ENCODE measurements around the gene BCL7B.
A peak's percentile ranks its signal among the peaks of the same experiment; 100 is the strongest.
"Not testable (repeated sequence)": the region's sequence is repeated elsewhere in the genome, so short reads cannot be mapped to it uniquely, and the experiment has no call there.

BCL7B gene

GRCh38 chr7:73532224-73532623 lies 25.3 kb downstream of the BCL7B start:
- DNase-seq = no peak

GRCh38 chr7:73530800-73531199 lies 26.7 kb downstream of the BCL7B start:
- DNase-seq = no peak

GRCh38 chr7:73526896-73527821 lies 30.3 kb downstream of the BCL7B start:
- no peak for DNase-seq

- not testable (repeated sequence) for DNase-seq
These were observed 31.4 kb downstream of the BCL7B start for GRCh38 chr7:73526158-73526494.

GRCh38 chr7:73522105-73522872 lies 35.2 kb downstream of the BCL7B start, which contains the start of gene BAZ1B:
Gene BAZ1B, minus strand, starts transcription at chr7:73522293. Its CDS starts 360 bp downstream, at chr7:73521933.
- peak; percentile 98 for DNase-seq

- no peak for DNase-seq
These were observed 35.8 kb downstream of the BCL7B start for GRCh38 chr7:73521636-73522104.

- peak; percentile 19 for DNase-seq
These were observed 36.5 kb downstream of the BCL7B start for GRCh38 chr7:73520673-73521635.

- DNase-seq = peak in 1 of 2 donors; percentile 1
These were observed 37.4 kb downstream of the BCL7B start for GRCh38 chr7:73519867-73520672.

- DNase-seq = no peak
These were observed 39.0 kb downstream of the BCL7B start for GRCh38 chr7:73518470-73518869.

GRCh38 chr7:73517241-73517995 lies 40.1 kb downstream of the BCL7B start:
- DNase-seq = no peak

- no peak for DNase-seq
These were observed 42.3 kb downstream of the BCL7B start for GRCh38 chr7:73515178-73515577.

- no peak for DNase-seq
These were observed 45.3 kb downstream of the BCL7B start for GRCh38 chr7:73512018-73512780.

- DNase-seq = no peak
These were observed 48.0 kb downstream of the BCL7B start for GRCh38 chr7:73509463-73509862.

- no peak for DNase-seq
These were observed 49.9 kb downstream of the BCL7B start for GRCh38 chr7:73507556-73507955.

- no peak for DNase-seq
These were observed 52.6 kb downstream of the BCL7B start for GRCh38 chr7:73504920-73505319.

GRCh38 chr7:73504017-73504416 lies 53.5 kb downstream of the BCL7B start:
- no peak for DNase-seq

GRCh38 chr7:73503229-73503628 lies 54.3 kb downstream of the BCL7B start:
- DNase-seq = no peak

- DNase-seq = no peak
These were observed 60.9 kb downstream of the BCL7B start for GRCh38 chr7:73496626-73497025.

GRCh38 chr7:73495507-73495906 lies 62.0 kb downstream of the BCL7B start:
- DNase-seq = not testable (repeated sequence)

GRCh38 chr7:73489976-73490375 lies 67.5 kb downstream of the BCL7B start:
- DNase-seq = no peak

Data from inflammatory macrophage treated with lipopolysaccharide for 1 hour (primary cell).